ENCODE results near the gene CBX1.

The CBX1 gene

DNA sequence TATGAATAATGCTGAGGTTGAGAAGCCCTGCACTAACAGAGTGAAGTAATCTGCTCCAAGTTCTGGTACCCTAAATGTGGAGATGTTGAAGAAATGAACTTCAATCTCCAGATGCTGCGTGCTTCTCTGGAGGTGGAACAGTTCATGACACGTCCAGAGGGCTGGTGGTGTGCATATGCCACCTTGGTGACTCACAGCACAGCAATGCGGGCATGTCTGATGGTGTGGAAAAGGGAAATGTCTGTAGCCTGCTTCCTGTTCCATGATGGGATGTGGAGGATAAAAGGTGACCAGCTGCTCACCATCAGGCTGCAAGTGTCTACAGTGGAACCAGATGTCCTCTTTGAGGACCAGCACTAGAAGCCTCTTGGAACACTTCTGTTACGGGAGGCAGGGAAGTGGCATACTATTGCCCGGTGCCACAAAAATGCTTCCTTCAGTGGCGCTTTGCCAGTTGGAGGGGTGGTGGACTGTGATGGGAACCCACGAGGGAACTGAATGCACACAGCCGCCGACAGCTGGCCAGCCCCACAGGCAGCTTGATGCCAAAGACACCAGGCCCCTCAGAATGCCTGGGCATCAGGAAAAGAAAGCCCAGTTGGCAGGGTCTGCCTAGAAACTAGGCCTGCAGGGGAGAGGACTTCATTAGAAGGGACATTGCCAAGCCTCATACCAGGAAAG lies 26.2 kb upstream of the CBX1 start:
- no peak overlapping the region for H2AFZ ChIP-seq (ENCODE audit: low read length)

DNA sequence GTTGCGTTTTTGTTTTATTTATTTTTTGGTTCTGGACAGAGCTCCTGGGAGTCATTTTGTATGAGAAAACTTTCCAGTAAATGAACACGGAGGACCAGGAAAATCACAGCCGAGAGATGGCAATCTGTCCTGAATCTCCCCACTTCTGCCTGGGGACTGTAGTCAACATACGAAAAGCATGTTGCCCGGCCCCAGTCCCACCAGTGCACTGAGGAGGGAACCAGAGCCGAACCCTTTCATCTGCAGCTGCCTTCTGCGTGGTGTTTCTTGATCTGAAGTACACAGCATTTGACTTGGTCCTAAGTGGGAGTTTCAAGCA lies 25.2 kb upstream of the CBX1 start:
- no peak overlapping the region for H3K9ac ChIP-seq (ENCODE audit: low read depth, low read length, poor library complexity, severe bottlenecking)
- H3K9me3 ChIP-seq (ENCODE audit: insufficient read depth, low read depth, low read length), result no peaks in the 10 kb centered on the region
- H4K20me1 ChIP-seq (ENCODE audit: insufficient read depth, low read length, poor library complexity, severe bottlenecking), result no peaks in the 10 kb centered on the region
- H3K36me3 ChIP-seq (ENCODE audit: insufficient read depth, low read length), result peaks cover 22% of the 10 kb centered on the region; the same call in 1 of the 2 replicates
- no peak overlapping the region for H3K4me3 ChIP-seq (ENCODE audit: low read length, poor library complexity, severe bottlenecking)
- no peak overlapping the region for H2AFZ ChIP-seq (ENCODE audit: low read length)
- no peak overlapping the region for H3K4me2 ChIP-seq (ENCODE audit: low read depth, low read length, poor library complexity, severe bottlenecking)
- no peaks in the 10 kb centered on the region for H3K79me2 ChIP-seq (ENCODE audit: insufficient read depth, low read length)
- H3F3A ChIP-seq (ENCODE audit: low read depth), result no peaks in the 10 kb centered on the region
- no peaks in the 10 kb centered on the region for H3K4me1 ChIP-seq (ENCODE audit: insufficient read depth, low read length, poor library complexity, severe bottlenecking)
- no peaks in the 10 kb centered on the region for H3K27me3 ChIP-seq (ENCODE audit: insufficient read depth, low read length, poor library complexity, severe bottlenecking)
- TF ChIP-seq, protein P1, sequence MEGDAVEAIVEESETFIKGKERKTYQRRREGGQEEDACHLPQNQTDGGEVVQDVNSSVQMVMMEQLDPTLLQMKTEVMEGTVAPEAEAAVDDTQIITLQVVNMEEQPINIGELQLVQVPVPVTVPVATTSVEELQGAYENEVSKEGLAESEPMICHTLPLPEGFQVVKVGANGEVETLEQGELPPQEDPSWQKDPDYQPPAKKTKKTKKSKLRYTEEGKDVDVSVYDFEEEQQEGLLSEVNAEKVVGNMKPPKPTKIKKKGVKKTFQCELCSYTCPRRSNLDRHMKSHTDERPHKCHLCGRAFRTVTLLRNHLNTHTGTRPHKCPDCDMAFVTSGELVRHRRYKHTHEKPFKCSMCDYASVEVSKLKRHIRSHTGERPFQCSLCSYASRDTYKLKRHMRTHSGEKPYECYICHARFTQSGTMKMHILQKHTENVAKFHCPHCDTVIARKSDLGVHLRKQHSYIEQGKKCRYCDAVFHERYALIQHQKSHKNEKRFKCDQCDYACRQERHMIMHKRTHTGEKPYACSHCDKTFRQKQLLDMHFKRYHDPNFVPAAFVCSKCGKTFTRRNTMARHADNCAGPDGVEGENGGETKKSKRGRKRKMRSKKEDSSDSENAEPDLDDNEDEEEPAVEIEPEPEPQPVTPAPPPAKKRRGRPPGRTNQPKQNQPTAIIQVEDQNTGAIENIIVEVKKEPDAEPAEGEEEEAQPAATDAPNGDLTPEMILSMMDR (conservative IDR thresholded peaks at IDR 0.05; ENCODE audit: low read length), result no peak
- no peak for TF ChIP-seq EZH2phosphoT487 (IDR thresholded peaks at IDR 0.05; ENCODE audit: borderline replicate concordance)
- no peaks in the 10 kb centered on the region for H3K9me2 ChIP-seq (replicated peaks; ENCODE audit: low read depth, low read length)

More for the DNA sequence above, 26.2 kb upstream of the CBX1 start:
- Histone ChIP-seq H3K9me3 (ENCODE audit: insufficient read depth, low read depth, low read length) (no peaks in the 10 kb centered on the region), H3K36me3 (ENCODE audit: insufficient read depth, low read length) (peaks cover 12% of the 10 kb centered on the region; the same call in 1 of the 2 replicates), H3K9me2 (replicated peaks; ENCODE audit: low read depth, low read length) (no peaks in the 10 kb centered on the region), H3K4me2 (ENCODE audit: low read depth, low read length, poor library complexity, severe bottlenecking) (no peak overlapping the region), H3F3A (ENCODE audit: low read depth) (no peaks in the 10 kb centered on the region), H3K4me1 (ENCODE audit: insufficient read depth, low read length, poor library complexity, severe bottlenecking) (no peaks in the 10 kb centered on the region), H3K4me3 (ENCODE audit: low read length, poor library complexity, severe bottlenecking) (no peak overlapping the region), H4K20me1 (ENCODE audit: insufficient read depth, low read length, poor library complexity, severe bottlenecking) (no peaks in the 10 kb centered on the region), H3K79me2 (ENCODE audit: insufficient read depth, low read length) (no peaks in the 10 kb centered on the region), H3K27me3 (ENCODE audit: insufficient read depth, low read length, poor library complexity, severe bottlenecking) (no peaks in the 10 kb centered on the region), H3K9ac (ENCODE audit: low read depth, low read length, poor library complexity, severe bottlenecking) (no peak overlapping the region)
- TF ChIP-seq, protein P1 (conservative IDR thresholded peaks at IDR 0.05; ENCODE audit: low read length), result no peak
- no peak for TF ChIP-seq EZH2phosphoT487 (IDR thresholded peaks at IDR 0.05; ENCODE audit: borderline replicate concordance)

DNA sequence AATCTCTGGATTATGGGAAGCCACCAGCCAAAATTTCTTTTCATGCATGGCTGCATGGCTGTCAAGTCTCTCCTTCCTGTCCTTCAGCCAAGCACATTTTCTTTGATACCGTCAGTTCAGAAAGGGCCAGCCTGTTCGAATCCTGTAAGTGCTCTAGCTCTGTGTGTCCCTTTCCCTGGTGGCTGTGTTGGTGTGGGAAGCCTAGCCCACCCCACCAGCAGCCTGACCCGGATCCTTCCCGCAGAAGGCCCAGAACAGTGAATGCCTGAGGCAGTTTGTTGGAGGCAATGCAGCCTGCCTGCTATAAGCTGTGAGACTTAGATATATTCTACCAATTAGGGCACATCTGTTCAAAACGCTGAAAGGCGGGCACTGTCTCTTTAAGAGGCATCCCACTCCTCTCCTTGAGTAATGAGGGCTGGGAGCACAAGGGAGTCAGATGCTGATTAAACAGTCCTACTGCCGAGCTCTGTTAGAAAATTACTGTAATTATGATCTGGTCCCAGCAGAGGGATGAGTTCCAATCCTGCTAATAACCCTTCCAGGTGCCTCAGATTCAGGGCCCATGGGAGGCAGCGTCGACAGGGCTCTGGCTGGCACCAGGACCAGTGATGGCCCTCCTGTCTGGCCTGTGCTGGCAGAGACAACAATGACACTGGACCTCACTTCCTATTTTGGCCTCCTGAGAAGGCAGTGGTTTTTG lies 24.7 kb upstream of the CBX1 start:
- no peak for TF ChIP-seq EZH2phosphoT487 (IDR thresholded peaks at IDR 0.05; ENCODE audit: borderline replicate concordance)
- TF ChIP-seq, protein P1 (conservative IDR thresholded peaks at IDR 0.05; ENCODE audit: low read length), result no peak
- no peaks in the 10 kb centered on the region for H3K9me2 ChIP-seq (replicated peaks; ENCODE audit: low read depth, low read length)
- H3K9me3 ChIP-seq (ENCODE audit: insufficient read depth, low read depth, low read length), result no peaks in the 10 kb centered on the region
- no peak overlapping the region for H3K9ac ChIP-seq (ENCODE audit: low read depth, low read length, poor library complexity, severe bottlenecking)
- no peak overlapping the region for H3K4me3 ChIP-seq (ENCODE audit: low read length, poor library complexity, severe bottlenecking)
- H2AFZ ChIP-seq (ENCODE audit: low read length), result no peak overlapping the region
- no peak overlapping the region for H3K4me2 ChIP-seq (ENCODE audit: low read depth, low read length, poor library complexity, severe bottlenecking)
- H3F3A ChIP-seq (ENCODE audit: low read depth), result no peaks in the 10 kb centered on the region
- H3K4me1 ChIP-seq (ENCODE audit: insufficient read depth, low read length, poor library complexity, severe bottlenecking), result no peaks in the 10 kb centered on the region
- no peaks in the 10 kb centered on the region for H4K20me1 ChIP-seq (ENCODE audit: insufficient read depth, low read length, poor library complexity, severe bottlenecking)
- no peaks in the 10 kb centered on the region for H3K79me2 ChIP-seq (ENCODE audit: insufficient read depth, low read length)
- peaks cover 27% of the 10 kb centered on the region; the same call in 1 of the 2 replicates for H3K36me3 ChIP-seq (ENCODE audit: insufficient read depth, low read length)
- no peaks in the 10 kb centered on the region for H3K27me3 ChIP-seq (ENCODE audit: insufficient read depth, low read length, poor library complexity, severe bottlenecking)
